HEK293 (cell line): ENCODE results near the gene SRCIN1.

Experiments
- KLF7 ChIP-seq: fragments of 450-650 bp; formaldehyde crosslinking; IDR thresholded peaks from 2 replicates; pipeline ENCODE4 v1.5.1; 2016; ENCODE audit warnings: missing biosample characterization, missing genetic modification characterization, borderline replicate concordance
- KLF9 ChIP-seq: fragments of 450-650 bp; formaldehyde crosslinking; IDR thresholded peaks from 2 replicates; pipeline ENCODE4 v1.5.1; 2016; ENCODE audit warnings: missing biosample characterization, missing genetic modification characterization, low read depth
- PRDM4 ChIP-seq: fragments of 450-650 bp; formaldehyde crosslinking; IDR thresholded peaks from 2 replicates; pipeline ENCODE4 v1.5.1; 2017; ENCODE audit warnings: missing biosample characterization, missing genetic modification characterization
- SP2 ChIP-seq: fragments of 450-650 bp; formaldehyde crosslinking; IDR thresholded peaks from 2 replicates; pipeline ENCODE4 v1.5.1; 2016; ENCODE audit warnings: missing biosample characterization, missing genetic modification characterization
- SP7 ChIP-seq: fragments of 450-650 bp; formaldehyde crosslinking; IDR thresholded peaks from 2 replicates; pipeline ENCODE4 v1.5.1; 2016; ENCODE audit warnings: missing biosample characterization, missing genetic modification characterization
- ZBTB21 ChIP-seq: fragments of 450-650 bp; formaldehyde crosslinking; IDR thresholded peaks from 2 replicates; pipeline ENCODE4 v1.5.1; 2017; ENCODE audit warnings: missing biosample characterization, missing genetic modification characterization
- ZBTB49 ChIP-seq: fragments of 450-650 bp; formaldehyde crosslinking; IDR thresholded peaks from 2 replicates; pipeline ENCODE4 v1.5.1; 2016; ENCODE audit warnings: missing biosample characterization, missing genetic modification characterization, low read depth
- ZNF121 ChIP-seq: fragments of 450-650 bp; formaldehyde crosslinking; IDR thresholded peaks from 2 replicates; pipeline ENCODE4 v1.5.1; 2016; ENCODE audit warnings: missing biosample characterization, missing genetic modification characterization
- ZNF18 ChIP-seq: fragments of 450-650 bp; formaldehyde crosslinking; IDR thresholded peaks from 2 replicates; pipeline ENCODE4 v1.5.1; 2016; ENCODE audit warnings: missing biosample characterization, missing genetic modification characterization
- ZNF211 ChIP-seq: fragments of 450-650 bp; formaldehyde crosslinking; IDR thresholded peaks from 2 replicates; pipeline ENCODE4 v1.5.1; 2016; ENCODE audit warnings: low read depth, missing biosample characterization, missing genetic modification characterization
- ZNF391 ChIP-seq: fragments of 450-650 bp; formaldehyde crosslinking; IDR thresholded peaks from 2 replicates; pipeline ENCODE4 v1.5.1; 2016; ENCODE audit warnings: low read depth, missing biosample characterization, missing genetic modification characterization, borderline replicate concordance
- ZNF521 ChIP-seq: fragments of 450-650 bp; formaldehyde crosslinking; IDR thresholded peaks from 2 replicates; pipeline ENCODE4 v1.5.1; 2017; ENCODE audit warnings: missing biosample characterization, mild to moderate bottlenecking, missing genetic modification characterization
- ZNF660 ChIP-seq: fragments of 450-650 bp; IDR thresholded peaks from 2 replicates; pipeline ENCODE4 v1.5.1; 2018; ENCODE audit warnings: missing biosample characterization, mild to moderate bottlenecking, missing genetic modification characterization
- ZNF677 ChIP-seq: fragments of 450-650 bp; IDR thresholded peaks from 2 replicates; pipeline ENCODE4 v1.5.0; 2018; ENCODE audit warnings: missing biosample characterization, mild to moderate bottlenecking, missing genetic modification characterization, moderate library complexity
- ZNF768 ChIP-seq: fragments of 450-650 bp; formaldehyde crosslinking; IDR thresholded peaks from 2 replicates; pipeline ENCODE4 v1.5.1; 2018; ENCODE audit warnings: missing biosample characterization, mild to moderate bottlenecking, missing genetic modification characterization
- ZSCAN16 ChIP-seq: fragments of 450-650 bp; formaldehyde crosslinking; IDR thresholded peaks from 2 replicates; pipeline ENCODE4 v1.5.1; 2016; ENCODE audit warnings: missing biosample characterization, missing genetic modification characterization
- TF ChIP-seq, protein P1 (sequence below): fragments of 450-650 bp; formaldehyde crosslinking; conservative IDR thresholded peaks from 2 replicates; pipeline ENCODE4 v1.5.1; 2016; ENCODE audit warnings: low read depth, missing biosample characterization, missing genetic modification characterization

Gene SRCIN1

GRCh38 chr17:38604479-38605403, 1.0 kb downstream of the SRCIN1 start (continued):
- no peak for TF ChIP-seq KLF7 (tag by site-specific recombination)
- TF ChIP-seq ZNF677 (tag by site-specific recombination) = no peak
- TF ChIP-seq ZNF211 (tag by site-specific recombination) = no peak
- TF ChIP-seq ZSCAN16 (tag by site-specific recombination) = no peak
- TF ChIP-seq KLF9 (tag by site-specific recombination) = no peak
- TF ChIP-seq ZNF18 = no peak
- TF ChIP-seq SP2 (tag by site-specific recombination) = peak; percentile 49; the same call in 1 of the 2 replicates
- no peak for TF ChIP-seq ZNF121 (tag by site-specific recombination)
- TF ChIP-seq ZBTB21 = no peak
- no peak for TF ChIP-seq ZNF391 (tag by site-specific recombination)
- TF ChIP-seq, protein P1, sequence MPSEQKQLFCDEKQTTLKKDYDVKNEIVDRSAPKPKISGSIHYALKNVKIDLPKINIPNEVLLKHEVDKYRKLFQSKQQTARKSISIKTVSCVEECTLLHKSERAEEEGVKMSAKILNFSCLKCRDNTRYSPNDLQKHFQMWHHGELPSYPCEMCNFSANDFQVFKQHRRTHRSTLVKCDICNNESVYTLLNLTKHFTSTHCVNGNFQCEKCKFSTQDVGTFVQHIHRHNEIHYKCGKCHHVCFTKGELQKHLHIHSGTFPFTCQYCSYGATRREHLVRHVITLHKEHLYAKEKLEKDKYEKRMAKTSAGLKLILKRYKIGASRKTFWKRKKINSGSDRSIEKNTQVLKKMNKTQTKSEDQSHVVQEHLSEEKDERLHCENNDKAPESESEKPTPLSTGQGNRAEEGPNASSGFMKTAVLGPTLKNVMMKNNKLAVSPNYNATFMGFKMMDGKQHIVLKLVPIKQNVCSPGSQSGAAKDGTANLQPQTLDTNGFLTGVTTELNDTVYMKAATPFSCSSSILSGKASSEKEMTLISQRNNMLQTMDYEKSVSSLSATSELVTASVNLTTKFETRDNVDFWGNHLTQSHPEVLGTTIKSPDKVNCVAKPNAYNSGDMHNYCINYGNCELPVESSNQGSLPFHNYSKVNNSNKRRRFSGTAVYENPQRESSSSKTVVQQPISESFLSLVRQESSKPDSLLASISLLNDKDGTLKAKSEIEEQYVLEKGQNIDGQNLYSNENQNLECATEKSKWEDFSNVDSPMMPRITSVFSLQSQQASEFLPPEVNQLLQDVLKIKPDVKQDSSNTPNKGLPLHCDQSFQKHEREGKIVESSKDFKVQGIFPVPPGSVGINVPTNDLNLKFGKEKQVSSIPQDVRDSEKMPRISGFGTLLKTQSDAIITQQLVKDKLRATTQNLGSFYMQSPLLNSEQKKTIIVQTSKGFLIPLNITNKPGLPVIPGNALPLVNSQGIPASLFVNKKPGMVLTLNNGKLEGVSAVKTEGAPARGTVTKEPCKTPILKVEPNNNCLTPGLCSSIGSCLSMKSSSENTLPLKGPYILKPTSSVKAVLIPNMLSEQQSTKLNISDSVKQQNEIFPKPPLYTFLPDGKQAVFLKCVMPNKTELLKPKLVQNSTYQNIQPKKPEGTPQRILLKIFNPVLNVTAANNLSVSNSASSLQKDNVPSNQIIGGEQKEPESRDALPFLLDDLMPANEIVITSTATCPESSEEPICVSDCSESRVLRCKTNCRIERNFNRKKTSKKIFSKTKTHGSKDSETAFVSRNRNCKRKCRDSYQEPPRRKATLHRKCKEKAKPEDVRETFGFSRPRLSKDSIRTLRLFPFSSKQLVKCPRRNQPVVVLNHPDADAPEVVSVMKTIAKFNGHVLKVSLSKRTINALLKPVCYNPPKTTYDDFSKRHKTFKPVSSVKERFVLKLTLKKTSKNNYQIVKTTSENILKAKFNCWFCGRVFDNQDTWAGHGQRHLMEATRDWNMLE = no peak
- no peak for TF ChIP-seq PRDM4 (tag by site-specific recombination)
- TF ChIP-seq ZBTB49 (tag by site-specific recombination) = no peak
- no peak for TF ChIP-seq ZNF521 (tag by site-specific recombination)
- no peak for TF ChIP-seq SP7 (tag by site-specific recombination)
- no peak for TF ChIP-seq ZNF660 (tag by site-specific recombination)
- TF ChIP-seq ZNF768 = no peak
